Prostate gland (tissue), 2 donors: ENCODE results near the gene ZNF219. TPM values are rescaled to one million over a fixed set of nuclear protein-coding genes. Genes with fewer than 3 reads are reported as not detected.

Source experiments
- DNase-seq: peaks from one replicate; pipeline ENCODE4 v3.0.0-alpha.2; 2019; ENCODE audit warnings: low spot score
- H3K27ac ChIP-seq, 2 donors: fragments of 200-600 bp; sonication (generic); 2 replicates each; pipeline ENCODE4 v1.5.1; 2017 to 2019
- H3K27me3 ChIP-seq: fragments of 200-600 bp; sonication (generic); replicated peaks from 2 replicates; pipeline ENCODE4 v1.5.1; 2019; ENCODE audit not compliant: insufficient read depth
- H3K36me3 ChIP-seq, 2 donors: fragments of 200-600 bp; sonication (generic); 1 replicate in 1 of 2; 2 replicates in 1 of 2; pipeline versions ENCODE4 v1.5.1 to v1.8.1; 2017 to 2019
- H3K4me1 ChIP-seq: fragments of 200-600 bp; sonication (generic); replicated peaks from 2 replicates; pipeline ENCODE4 v1.5.1; 2019
- H3K4me3 ChIP-seq, 2 donors: fragments of 200-600 bp; sonication (generic); 2 replicates each; pipeline ENCODE4 v1.5.1; 2017 to 2019
- H3K9me3 ChIP-seq: fragments of 200-600 bp; sonication (generic); 2 replicates; pipeline ENCODE4 v1.5.1; 2017
- POLR2A ChIP-seq: fragments of 450-650 bp; IDR thresholded peaks from one replicate; pipeline ENCODE4 v1.6.1; 2016; ENCODE audit warnings: antibody characterized with exemption, mild to moderate bottlenecking
- POLR2AphosphoS5 ChIP-seq: sonication (generic); formaldehyde crosslinking; IDR thresholded peaks from one replicate; pipeline ENCODE4 v1.6.1; 2017; ENCODE audit warnings: antibody characterized with exemption
- WGBS: methylation state at CpG from one replicate; pipeline ENCODE4 v1.1.5; 2018; 5-methylcytosine and 5-hydroxymethylcytosine counted together
- intact Hi-C: fragments of 100-400 bp; cut with DNase I; formaldehyde crosslinking; loops from one replicate; pipeline ENCODE4 v1.14.2; 2022
- total RNA-seq, 2 donors: library from RNA; depleted of rRNA; stranded (reverse); fragments of >200 nt; gene quantifications; one replicate each; pipeline ENCODE4 v1.1.0, GENCODE V29; 2016
- TF ChIP-seq, protein P1 (sequence below), 4 experiments: fragments of 200-600 bp in 2 of 4; fragments of 450-650 bp in 2 of 4; sonication (generic) in 2 of 4; IDR thresholded peaks; 1 replicate in 3 of 4; 2 replicates in 1 of 4; pipeline ENCODE4 v1.5.1; 2016 to 2019; ENCODE audit warnings: antibody characterized with exemption in 4 of 4, mild to moderate bottlenecking in 2 of 4, moderate library complexity in 2 of 4

ZNF219 gene
- total RNA-seq, 2 donors from 2014 or later, result 56.8 to 89.8 TPM

DNA sequence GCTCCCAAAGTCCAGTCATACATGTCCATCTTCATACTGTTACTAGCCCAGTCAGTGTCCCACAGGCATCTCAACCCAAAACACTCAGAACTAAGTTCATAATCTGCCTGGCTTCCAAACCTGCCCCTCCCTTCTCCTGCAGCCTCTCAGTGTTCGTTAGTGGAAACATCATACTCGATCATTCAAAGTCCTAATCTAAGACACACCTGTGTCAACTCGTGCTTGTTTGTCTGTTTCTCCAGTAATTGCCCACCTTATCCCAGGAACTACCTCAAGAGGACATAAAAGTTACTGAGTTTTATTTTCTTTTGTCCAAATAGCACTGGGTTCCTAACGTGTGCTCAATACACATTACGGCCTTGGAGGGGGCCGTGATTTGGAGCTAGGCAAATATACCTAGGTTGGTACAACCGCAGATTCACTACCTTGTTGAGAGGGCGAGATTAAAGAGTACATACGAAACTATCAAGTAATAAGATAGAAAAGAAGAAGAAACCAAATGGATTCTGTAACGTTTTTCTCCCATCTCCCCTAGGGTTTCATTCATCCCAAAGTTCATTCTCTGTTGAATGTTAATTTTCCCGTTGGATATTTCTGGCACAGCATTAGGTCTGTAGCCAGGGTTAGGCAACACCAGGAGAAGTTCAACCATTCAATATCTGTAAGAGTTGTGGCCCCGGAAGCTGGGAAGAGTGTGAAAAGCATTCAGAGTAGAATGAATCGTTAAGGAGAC is 37.7 kb downstream of the ZNF219 start:
- intact Hi-C loops, result no loop called here
- 53% methylated on average over 13 of the region's 13 CpGs for WGBS

DNA sequence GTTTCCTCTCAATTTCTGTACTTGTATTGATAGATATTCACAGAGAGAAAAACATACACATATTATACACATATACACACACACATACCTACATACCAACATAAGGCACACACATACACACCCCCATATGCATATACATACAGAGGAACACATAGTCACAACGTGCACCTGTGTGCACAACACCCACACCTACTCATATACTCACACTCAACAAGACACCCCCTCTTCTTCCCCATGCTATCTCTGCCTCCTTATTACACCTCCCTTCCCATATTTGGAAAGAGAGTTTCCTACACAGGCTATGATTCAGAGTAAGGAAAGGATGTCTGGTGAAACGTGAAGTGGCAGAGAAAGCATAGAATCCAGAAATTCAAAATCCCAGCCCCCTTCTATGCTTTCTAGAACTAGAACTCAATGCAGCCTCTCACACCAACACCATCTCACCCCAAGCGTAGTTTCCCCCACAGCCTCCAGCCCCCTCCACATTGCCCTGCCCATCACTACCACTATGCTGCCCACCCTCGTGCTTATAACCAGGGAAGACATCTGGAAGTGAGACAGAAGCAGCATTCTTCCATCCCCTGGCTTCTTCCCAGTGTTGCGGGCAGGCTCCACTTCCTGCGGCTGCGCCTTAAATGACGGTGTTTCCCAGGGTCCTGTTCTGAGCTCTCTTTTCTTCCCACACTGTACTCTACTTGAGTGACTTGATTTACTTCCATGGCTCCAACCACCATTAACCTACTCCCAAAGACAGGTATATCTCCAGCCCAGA is 38.4 kb downstream of the ZNF219 start:
- no peaks in the 10 kb centered on the region for H3K27me3 ChIP-seq
- no peaks in the 10 kb centered on the region for H3K4me1 ChIP-seq
- H3K9me3 ChIP-seq, result no peaks in the 10 kb centered on the region
- no peak overlapping the region for H3K27ac ChIP-seq
- no peaks in the 10 kb centered on the region for H3K36me3 ChIP-seq
- intact Hi-C loops, result no loop called here
- WGBS, result 73% methylated on average over 8 of the region's 8 CpGs
- no peak overlapping the region for H3K4me3 ChIP-seq
- no peak for TF ChIP-seq POLR2A
- TF ChIP-seq, protein P1, sequence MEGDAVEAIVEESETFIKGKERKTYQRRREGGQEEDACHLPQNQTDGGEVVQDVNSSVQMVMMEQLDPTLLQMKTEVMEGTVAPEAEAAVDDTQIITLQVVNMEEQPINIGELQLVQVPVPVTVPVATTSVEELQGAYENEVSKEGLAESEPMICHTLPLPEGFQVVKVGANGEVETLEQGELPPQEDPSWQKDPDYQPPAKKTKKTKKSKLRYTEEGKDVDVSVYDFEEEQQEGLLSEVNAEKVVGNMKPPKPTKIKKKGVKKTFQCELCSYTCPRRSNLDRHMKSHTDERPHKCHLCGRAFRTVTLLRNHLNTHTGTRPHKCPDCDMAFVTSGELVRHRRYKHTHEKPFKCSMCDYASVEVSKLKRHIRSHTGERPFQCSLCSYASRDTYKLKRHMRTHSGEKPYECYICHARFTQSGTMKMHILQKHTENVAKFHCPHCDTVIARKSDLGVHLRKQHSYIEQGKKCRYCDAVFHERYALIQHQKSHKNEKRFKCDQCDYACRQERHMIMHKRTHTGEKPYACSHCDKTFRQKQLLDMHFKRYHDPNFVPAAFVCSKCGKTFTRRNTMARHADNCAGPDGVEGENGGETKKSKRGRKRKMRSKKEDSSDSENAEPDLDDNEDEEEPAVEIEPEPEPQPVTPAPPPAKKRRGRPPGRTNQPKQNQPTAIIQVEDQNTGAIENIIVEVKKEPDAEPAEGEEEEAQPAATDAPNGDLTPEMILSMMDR (IDR thresholded peaks at IDR 0.05), result no peak
- no peak for TF ChIP-seq POLR2AphosphoS5
- DNase-seq, result no peak

More for the DNA sequence above, 37.7 kb downstream of the ZNF219 start:
- Histone ChIP-seq H3K4me1 (no peaks in the 10 kb centered on the region), H3K4me3 (no peak overlapping the region), H3K27me3 (no peaks in the 10 kb centered on the region), H3K36me3 (no peaks in the 10 kb centered on the region), H3K27ac (no peak overlapping the region), H3K9me3 (no peaks in the 10 kb centered on the region)
- no peak for DNase-seq
- no peak for TF ChIP-seq POLR2A
- no peak for TF ChIP-seq POLR2AphosphoS5
- TF ChIP-seq, protein P1 (IDR thresholded peaks at IDR 0.05), result no peak

DNA sequence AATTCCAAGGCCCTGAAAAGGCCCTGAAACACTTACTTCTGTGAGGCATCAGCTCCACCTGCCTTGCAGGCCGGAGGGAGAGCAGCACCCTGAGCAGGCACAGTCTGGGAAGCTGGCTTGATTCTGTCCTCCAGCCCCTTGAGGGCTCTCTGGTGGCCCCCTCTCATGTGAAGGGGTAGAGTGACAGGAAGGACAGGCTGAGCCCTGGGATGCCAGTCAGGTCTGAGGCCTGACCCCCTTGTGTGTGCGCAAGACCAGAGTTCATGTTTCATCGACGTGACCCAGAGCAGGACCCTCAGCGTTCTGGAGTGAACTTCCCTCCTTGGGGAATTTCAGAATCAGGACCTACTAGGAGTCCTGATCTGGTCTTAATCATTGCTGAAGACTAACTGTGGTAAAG is 39.6 kb downstream of the ZNF219 start:
- Histone ChIP-seq H3K27ac (no peak overlapping the region), H3K27me3 (no peaks in the 10 kb centered on the region), H3K9me3 (no peaks in the 10 kb centered on the region), H3K4me1 (no peaks in the 10 kb centered on the region), H3K4me3 (no peak overlapping the region), H3K36me3 (no peaks in the 10 kb centered on the region)
- WGBS, result 89% methylated on average over 5 of the region's 5 CpGs
- TF ChIP-seq POLR2AphosphoS5 (no peak), POLR2A (no peak)
- TF ChIP-seq, protein P1 (IDR thresholded peaks at IDR 0.05), result no peak
- DNase-seq, result no peak
- intact Hi-C loops, result no loop called here

DNA sequence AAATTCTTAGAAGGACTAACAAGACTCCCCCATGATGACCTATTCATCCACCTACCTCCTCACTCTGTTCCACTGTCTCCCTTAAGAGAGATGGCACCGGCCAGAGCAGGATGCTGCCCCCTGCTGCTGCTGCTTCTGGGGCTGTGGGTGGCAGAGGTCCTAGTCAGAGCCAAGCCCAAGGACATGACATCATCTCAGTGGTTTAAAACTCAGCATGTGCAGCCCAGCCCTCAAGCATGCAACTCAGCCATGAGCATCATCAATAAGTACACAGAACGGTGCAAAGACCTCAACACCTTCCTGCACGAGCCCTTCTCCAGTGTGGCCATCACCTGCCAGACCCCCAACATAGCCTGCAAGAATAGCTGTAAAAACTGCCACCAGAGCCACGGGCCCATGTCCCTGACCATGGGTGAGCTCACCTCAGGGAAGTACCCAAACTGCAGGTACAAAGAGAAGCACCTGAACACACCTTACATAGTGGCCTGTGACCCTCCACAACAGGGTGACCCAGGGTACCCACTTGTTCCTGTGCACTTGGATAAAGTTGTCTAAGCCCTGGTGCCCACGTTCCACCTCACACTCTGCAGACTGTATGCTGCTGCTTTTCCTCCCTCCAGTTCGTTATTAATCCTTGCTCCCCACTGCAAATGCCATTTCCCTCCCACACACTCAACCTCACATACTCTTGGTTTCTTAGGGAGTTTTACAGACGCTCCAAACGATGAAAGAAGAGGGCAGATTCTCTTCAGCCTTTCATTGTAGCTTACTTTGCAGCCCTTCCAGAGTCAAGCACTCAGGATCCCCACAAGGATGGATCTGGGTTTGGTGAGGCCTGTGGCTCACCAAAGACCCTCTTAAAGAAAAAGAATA is 40.4 kb downstream of the ZNF219 start, which contains the start of gene RNASE8:
RNASE8 (plus strand) TSS at position 20 of the 873 bp plus-strand sequence; CDS start at position 91, 71 bp downstream.
- Histone ChIP-seq H3K36me3 (no peaks in the 10 kb centered on the region), H3K4me1 (no peaks in the 10 kb centered on the region), H3K4me3 (no peak within 1 kb of the TSS), H3K27me3 (no peaks in the 10 kb centered on the region), H3K27ac (no peak within 1 kb of the TSS), H3K9me3 (no peaks in the 10 kb centered on the region)
- WGBS, result 64% methylated on average over 8 of the region's 8 CpGs
- intact Hi-C loops, result no loop called here
- TF ChIP-seq POLR2AphosphoS5, result no peak
- TF ChIP-seq POLR2A, result no peak
- TF ChIP-seq, protein P1 (IDR thresholded peaks at IDR 0.05), result no peak
- no peak for DNase-seq
